ENCODE data around the gene MPIG6B.

The MPIG6B gene, protein sequence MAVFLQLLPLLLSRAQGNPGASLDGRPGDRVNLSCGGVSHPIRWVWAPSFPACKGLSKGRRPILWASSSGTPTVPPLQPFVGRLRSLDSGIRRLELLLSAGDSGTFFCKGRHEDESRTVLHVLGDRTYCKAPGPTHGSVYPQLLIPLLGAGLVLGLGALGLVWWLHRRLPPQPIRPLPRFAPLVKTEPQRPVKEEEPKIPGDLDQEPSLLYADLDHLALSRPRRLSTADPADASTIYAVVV

GRCh38 chr6:31723245-31723979, at the start of gene MPIG6B:
Gene MPIG6B (plus strand): TSS chr6:31723373. CDS start chr6:31723384, 11 bp downstream.
- DNase-seq (ENCODE audit: low read depth in 3 of 3), result no peak

DNA sequence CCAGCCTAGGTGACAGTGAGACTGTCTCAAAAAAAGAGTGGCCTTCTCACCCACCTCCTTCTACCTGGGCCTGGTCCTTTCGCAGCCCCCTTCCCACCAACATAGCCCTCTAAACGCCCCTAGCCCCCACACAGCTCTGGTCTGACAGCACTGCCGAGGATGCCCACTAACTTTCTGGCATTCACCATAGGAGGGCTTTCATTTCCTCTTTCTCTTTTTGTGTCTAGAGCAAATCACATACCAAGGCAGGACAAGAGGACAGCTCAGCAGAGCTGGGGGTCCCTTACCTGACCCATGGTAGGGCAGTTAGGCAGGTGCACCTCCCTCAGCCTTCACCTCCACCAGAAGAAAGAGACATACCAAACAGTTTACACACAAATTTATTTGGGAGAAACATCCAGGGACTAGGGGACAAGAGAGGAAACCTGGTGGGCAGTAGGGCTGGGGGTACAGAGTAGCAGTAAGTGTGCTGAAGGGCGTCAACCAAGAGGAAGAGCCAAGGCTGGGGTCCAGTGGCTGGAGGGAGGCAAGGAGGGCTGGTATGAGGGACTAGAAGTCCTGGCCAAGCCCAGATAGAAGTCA, 46.8 kb upstream of the MPIG6B start:
- no peak for DNase-seq (ENCODE audit: low read depth in 3 of 3)

DNA sequence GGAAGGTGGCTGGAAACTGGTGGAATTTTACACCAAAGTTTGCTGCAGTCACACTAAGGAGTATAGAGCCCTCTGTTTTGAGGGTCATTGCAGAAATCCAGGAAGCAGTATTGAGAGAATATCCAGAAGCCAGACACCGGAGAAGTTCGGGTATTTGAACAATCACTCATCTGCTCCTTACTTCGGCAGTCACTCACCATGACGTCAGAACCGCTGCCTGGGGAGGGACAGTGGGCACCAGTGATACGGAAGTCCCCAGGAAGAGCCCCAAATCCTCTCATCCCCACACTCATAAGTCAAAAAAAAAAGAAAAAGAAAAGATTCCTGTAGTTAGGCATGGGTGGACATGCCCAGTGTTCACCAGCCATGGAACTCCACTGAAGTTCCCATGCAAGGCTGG, 46.3 kb upstream of the MPIG6B start:
- DNase-seq (ENCODE audit: low read depth in 3 of 3), result no peak

GRCh38 chr6:31677955-31678354, 45.2 kb upstream of the MPIG6B start:
- no peak for DNase-seq (ENCODE audit: low read depth in 3 of 3)

DNA sequence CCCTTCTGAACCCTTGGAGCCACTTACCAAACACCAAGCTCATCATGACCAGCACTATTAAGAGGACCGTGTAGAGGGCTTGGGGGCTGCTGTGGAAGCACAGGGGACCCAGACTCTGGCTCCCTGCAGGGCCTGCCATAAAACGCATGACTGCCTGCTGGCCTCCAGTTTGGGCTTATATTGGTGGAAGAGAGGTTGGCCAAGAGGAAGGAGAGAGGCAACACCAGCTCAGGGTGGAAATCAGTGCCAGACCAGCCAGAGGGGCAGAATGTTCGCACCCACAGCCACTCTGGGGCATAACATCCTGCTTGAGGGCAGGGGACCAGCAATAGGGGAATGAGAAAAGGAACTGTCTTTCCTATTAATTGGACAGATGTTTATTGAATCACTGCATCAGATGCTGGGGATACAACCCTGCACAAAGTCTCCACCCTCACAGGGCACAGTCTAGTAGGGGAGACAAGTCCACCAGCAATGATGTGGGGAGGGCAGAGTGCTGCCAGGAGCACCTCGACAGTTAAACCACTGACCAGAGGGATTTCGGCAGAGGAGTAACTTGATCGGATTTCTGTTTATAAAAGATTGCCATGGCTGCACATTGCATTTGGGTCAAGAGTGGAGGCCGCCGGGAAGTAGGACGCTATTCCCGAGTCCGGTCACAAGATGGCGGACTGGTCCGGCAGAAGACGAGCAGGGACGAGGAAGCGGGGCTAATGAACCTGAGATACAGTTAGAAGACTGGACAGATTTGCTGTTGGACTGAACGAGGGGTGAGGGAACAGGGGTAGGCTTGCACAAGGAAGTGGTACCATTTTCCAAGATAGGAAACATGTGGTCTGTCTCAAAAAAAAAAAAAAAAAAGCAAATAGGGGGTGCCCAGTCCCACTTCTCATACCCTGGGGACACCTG, 42.7 kb upstream of the MPIG6B start, which contains the start of gene LY6G5C:
TSS of gene LY6G5C (minus strand) at position 842 of the 909 bp plus-strand sequence. CDS start at position 148, 694 bp downstream.
- DNase-seq (ENCODE audit: low read depth in 3 of 3), result peak in 1 of 3 donors; percentile 37

- DNase-seq (ENCODE audit: low read depth in 3 of 3), result peak in 1 of 3 donors; percentile 26
Observed at GRCh38 chr6:31681135-31681671, 42.0 kb upstream of the MPIG6B start.

DNA sequence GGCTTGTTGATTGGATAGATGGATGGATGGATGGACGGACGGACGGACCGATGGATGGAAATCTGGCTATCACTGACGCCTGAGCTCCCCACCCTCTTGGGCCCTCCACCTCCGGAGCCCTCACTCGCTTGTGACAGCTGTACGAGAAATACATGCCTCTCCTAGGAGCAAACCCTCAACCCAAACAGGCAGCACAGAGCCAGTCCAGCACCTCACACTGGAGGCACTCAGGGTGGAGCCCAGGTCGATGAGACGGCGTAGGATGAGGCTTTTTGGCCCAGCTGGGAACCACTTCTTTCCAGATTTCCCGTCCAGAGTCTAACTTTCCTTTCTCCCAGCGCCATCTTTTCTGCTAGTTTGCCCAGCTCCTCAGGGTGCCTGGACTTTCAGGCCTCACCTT, 39.6 kb upstream of the MPIG6B start:
- DNase-seq (ENCODE audit: low read depth in 3 of 3), result no peak

- DNase-seq (ENCODE audit: low read depth in 3 of 3), result no peak
Observed at GRCh38 chr6:31686483-31686882, 36.7 kb upstream of the MPIG6B start.

DNA sequence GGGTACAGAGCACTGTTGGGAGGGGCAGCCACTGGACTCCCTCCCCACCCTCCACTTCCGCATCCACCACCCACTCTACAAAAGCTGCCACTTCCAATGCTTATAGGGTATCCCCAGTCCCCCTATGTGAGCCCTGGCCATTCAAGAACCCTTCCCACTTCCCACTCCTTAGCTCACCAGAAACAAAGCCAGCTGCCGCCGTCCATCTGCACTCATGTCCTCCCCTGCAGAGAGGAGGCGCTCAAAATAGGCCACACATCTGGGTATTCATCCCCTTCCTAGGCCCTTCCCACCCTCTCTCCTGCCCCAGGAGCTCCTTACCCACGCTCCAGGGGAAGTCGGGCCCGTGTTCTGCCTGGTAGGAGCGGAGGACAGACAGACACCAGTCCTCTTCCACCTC, 35.9 kb upstream of the MPIG6B start:
- no peak for DNase-seq (ENCODE audit: low read depth in 3 of 3)

- DNase-seq (ENCODE audit: low read depth in 3 of 3), result no peak
Observed at GRCh38 chr6:31687860-31688693, 35.1 kb upstream of the MPIG6B start.

GRCh38 chr6:31689249-31690110, 33.7 kb upstream of the MPIG6B start:
- DNase-seq (ENCODE audit: low read depth in 3 of 3), result no peak

DNA sequence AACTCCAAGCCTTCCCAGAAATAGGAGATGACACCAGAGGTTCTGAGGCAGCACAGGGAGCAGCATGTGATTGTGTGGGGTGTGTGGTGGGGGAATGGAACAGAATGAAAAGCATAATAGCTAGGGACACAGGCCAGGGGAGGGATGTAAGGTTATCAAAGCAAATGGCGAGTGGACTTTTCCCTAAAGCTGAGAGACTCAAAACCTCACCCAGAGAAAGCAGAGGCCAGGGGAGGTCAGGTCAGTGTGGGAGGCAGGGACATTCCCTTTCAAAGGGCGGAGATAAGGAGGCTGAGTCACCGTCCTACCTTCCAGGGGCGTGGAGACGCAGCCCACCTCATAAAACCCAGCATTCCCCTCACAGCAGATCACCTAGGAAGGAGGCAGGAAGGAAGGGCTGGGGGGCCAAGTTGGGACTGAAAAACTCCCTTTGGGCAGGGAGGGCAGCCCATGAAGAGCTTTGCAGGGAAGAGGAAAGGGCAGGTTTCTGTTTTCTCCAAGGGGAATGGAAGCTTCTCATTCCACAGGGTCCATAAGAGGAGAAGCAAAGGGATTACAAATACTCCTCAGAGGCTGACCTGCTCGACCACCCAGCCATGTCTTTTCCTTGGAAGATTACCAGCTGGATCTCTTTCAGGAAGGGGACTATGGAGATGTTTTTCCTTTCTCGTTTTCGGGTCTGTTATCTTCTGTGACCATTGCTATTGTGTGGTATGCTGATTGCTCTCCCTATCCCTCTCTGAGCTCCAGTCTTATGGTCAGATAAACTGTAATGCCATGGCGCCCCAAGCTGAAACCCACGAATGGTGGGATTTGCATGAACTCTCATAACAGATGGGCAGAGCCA, 32.7 kb upstream of the MPIG6B start:
- DNase-seq (ENCODE audit: low read depth in 3 of 3), result no peak

GRCh38 chr6:31691078-31691463, 32.1 kb upstream of the MPIG6B start:
- no peak for DNase-seq (ENCODE audit: low read depth in 3 of 3)

GRCh38 chr6:31691564-31692108, 31.5 kb upstream of the MPIG6B start:
- DNase-seq (ENCODE audit: low read depth in 3 of 3), result no peak

DNA sequence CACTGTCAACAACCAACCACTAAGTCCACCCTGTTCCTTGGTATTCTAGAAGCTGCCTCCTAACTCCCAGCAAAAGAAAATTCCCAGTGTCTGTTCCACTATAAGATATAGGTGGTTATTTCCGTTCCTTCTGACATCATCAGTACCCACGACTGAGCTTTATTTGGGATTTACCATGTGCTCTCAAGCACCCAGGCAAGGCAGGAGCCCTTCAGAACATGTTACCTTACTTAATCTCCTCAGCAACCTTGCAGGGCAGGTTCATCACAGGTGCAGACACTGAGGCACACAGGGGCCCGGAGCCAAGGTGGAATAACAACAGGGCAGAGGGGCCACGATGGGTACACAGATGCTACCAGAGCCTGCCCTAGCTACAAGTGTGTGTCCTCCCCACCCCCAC, 30.8 kb upstream of the MPIG6B start:
- no peak for DNase-seq (ENCODE audit: low read depth in 3 of 3)

DNA sequence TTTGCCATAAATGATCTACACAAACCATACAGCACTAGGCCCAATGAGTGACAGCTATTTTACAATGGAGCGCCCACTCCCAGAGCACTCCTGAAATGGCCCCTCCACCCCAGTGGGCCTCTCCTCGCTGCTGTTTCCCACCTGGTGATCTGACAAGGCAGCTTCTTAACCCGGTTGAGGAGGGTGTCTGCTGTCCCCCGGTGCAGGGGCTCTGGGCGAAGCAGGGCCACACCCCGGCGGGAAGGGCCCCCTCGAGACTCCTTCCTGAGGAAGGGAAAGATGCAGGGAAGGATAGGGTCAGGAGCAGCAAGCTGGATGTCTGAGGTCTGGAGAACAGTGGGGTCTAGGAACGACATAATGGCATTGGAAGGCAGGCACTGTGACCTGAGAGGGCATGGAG, 30.3 kb upstream of the MPIG6B start:
- DNase-seq (ENCODE audit: low read depth in 3 of 3), result no peak

DNA sequence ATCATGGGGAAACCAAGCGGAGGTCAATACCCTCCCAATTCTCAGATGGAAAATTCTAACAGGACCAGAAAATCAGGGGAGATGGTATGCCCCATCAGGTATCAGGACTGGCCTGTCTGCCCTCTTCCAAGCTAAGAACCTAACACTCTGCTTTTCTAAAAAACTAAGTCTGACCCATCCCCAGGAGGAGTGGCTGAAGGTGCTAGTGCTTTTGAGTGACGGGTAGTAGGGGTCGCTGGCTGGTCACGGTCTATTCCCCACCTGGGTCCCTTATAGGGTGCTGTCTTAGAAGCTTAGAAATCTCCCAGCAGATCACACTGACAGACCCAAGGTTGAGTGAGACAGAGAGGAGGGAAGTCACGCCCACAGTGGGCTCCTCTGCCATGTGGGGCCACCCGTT, 29.6 kb upstream of the MPIG6B start:
- DNase-seq (ENCODE audit: low read depth in 3 of 3), result no peak

DNA sequence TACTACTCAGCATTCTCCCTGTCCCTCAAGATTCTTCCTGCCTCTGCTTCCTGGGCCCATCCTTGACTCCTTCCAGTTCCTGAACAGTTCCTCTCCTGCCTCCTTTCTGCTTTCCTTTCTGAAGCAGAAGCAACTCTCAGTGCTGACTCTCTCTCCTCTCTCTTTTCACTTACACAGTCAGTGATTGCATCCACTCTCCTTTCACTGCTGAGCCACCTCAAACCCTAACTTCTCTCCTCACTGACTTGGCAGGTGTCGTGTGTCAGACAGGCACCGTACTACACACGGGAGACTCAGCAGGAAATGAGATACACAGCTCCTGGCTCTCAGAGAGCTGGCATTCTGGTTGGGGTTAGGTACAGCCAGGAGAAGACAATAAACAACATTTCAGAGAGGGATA, 25.6 kb upstream of the MPIG6B start:
- DNase-seq (ENCODE audit: low read depth in 3 of 3), result no peak
